Spleen (tissue), 11 donors: ENCODE measurements around the gene HNRNPA3. TPM values are rescaled to one million over a fixed set of nuclear protein-coding genes. Genes with fewer than 3 reads are reported as not detected.

Experiments
- DNase-seq: peaks from one replicate; pipeline ENCODE4 v3.0.0-alpha.2; 2020
- H3K27ac ChIP-seq, 8 donors: fragments of 200-600 bp; sonication (generic) in 7 of 8; 1 replicate in 4 of 8; 2 replicates in 4 of 8; pipeline versions ENCODE4 v1.5.0 to v1.8.0; 2016 to 2021; ENCODE audit warnings: inconsistent platforms in 4 of 8, mild to moderate bottlenecking in 4 of 8, moderate library complexity in 1 of 8
- H3K27me3 ChIP-seq, 7 donors: fragments of 200-600 bp; sonication (generic) in 6 of 7; replicated peaks in 1 of 7; 1 replicate in 4 of 7; 2 replicates in 3 of 7; pipeline versions ENCODE4 v1.5.0 to v1.8.0; 2016 to 2021; ENCODE audit warnings: inconsistent platforms in 3 of 7, mild to moderate bottlenecking in 1 of 7
- H3K36me3 ChIP-seq, 6 donors: fragments of 200-600 bp; sonication (generic) in 5 of 6; 1 replicate in 4 of 6; 2 replicates in 2 of 6; pipeline versions ENCODE4 v1.5.0 to v1.8.0; 2016 to 2021; ENCODE audit warnings: inconsistent platforms in 2 of 6
- H3K4me1 ChIP-seq, 6 donors: fragments of 200-600 bp; sonication (generic) in 5 of 6; 1 replicate in 3 of 6; 2 replicates in 3 of 6; pipeline versions ENCODE4 v1.5.0 to v1.8.0; 2016 to 2021; ENCODE audit warnings: inconsistent platforms in 3 of 6
- H3K4me3 ChIP-seq, 8 donors: fragments of 200-600 bp; sonication (generic) in 7 of 8; 1 replicate in 4 of 8; 2 replicates in 4 of 8; pipeline versions ENCODE4 v1.5.0 to v1.8.0; 2016 to 2021; ENCODE audit warnings: inconsistent platforms in 4 of 8, mild to moderate bottlenecking in 4 of 8, moderate library complexity in 2 of 8
- H3K9me3 ChIP-seq, 8 donors: fragments of 200-600 bp; sonication (generic) in 7 of 8; 1 replicate in 4 of 8; 2 replicates in 4 of 8; pipeline versions ENCODE4 v1.5.0 to v1.8.0; 2016 to 2021; ENCODE audit warnings: inconsistent platforms in 4 of 8
- CTCF ChIP-seq, 11 experiments: fragments of 200-600 bp in 7 of 11; fragments of 450-650 bp in 4 of 11; sonication (generic) in 4 of 11; IDR thresholded peaks in 8 of 11; conservative IDR thresholded peaks in 3 of 11; 1 replicate in 7 of 11; 2 replicates in 4 of 11; pipeline versions ENCODE4 v1.4.0 to v1.8.0; 2016 to 2021; ENCODE audit warnings: antibody characterized with exemption in 11 of 11, inconsistent platforms in 4 of 11, mild to moderate bottlenecking in 1 of 11
- POLR2A ChIP-seq, 3 donors: fragments of 450-650 bp; IDR thresholded peaks; one replicate each; pipeline ENCODE4 v1.5.1; 2017; ENCODE audit warnings: antibody characterized with exemption in 3 of 3, mild to moderate bottlenecking in 1 of 3
- POLR2AphosphoS5 ChIP-seq, 3 donors: sonication (generic); formaldehyde crosslinking; IDR thresholded peaks; one replicate each; pipeline ENCODE4 v1.5.1; 2017; ENCODE audit warnings: antibody characterized with exemption in 3 of 3
- whole genome bisulfite sequencing, 5 donors: extraction: QIAGEN DNeasy Blood & Tissue Kit in 3 of 5; methylation state at CpG; one replicate each; pipeline versions ENCODE4 v1.1.5 to v1.1.7; 2013 to 2018; 5-methylcytosine and 5-hydroxymethylcytosine counted together
- intact Hi-C: fragments of 100-400 bp; cut with DNase I; formaldehyde crosslinking; loops from one replicate; pipeline ENCODE4 v1.15.0; 2023; ENCODE audit warnings: low total_unique reads
- polyA plus RNA-seq, 3 donors: library from polyadenylated mRNA; stranded (reverse); fragments of 200-250 nt; gene quantifications; one replicate each; pipeline ENCODE4 v1.2.1, GENCODE V29; 2013
- total RNA-seq, 7 donors: library from RNA; depleted of rRNA in 3 of 7; stranded (reverse); fragments of >200 nt in 3 of 7; fragmentation: NEBNext Ultra II Directional in 4 of 7; extraction: Animal tissue kit (Norgen Biotek cat#: 25700) in 4 of 7; gene quantifications; one replicate each; pipeline versions ENCODE4 v1.1.0 to v1.2.1, GENCODE V29; 2016 to 2021
- donor health status: healthy with polysubstance abuse.
- donor health status: DM: no; HTN: no; CAD: no; lungs with moderate emphysema.
- donor health status: DM: no; HTN: no; CAD: no.
- donor health status: Bipolar disorder and iron deficiency.
- donor health status: healthy.
- donor health status: DM: no; HTN: no; CAD: no.
- donor health status: DM: yes; HTN: yes; CAD: no.

HNRNPA3 gene
- total and polyA plus RNA-seq, 10 donors: 79.8 to 213 (median 158) TPM

GRCh38 chr2:177262092-177262491 lies 49.5 kb downstream of the HNRNPA3 start:
- H3K27me3 ChIP-seq: no peaks in the 10 kb centered on the region
- peaks cover 0 to 23% (median 0%) of the 10 kb centered on the region in 6 donors for H3K36me3 ChIP-seq
- peak overlapping the region; percentile 62 to 95 (median 84) for H3K4me3 ChIP-seq
- peak overlapping the region; percentile 96 to 100 (median 100) for H3K27ac ChIP-seq
- no peak for DNase-seq
- TF ChIP-seq CTCF (IDR thresholded peaks at IDR 0.05 in 8 of 11, conservative IDR thresholded peaks at IDR 0.05 in 3 of 11) (no peak), POLR2A (IDR thresholded peaks at IDR 0.05) (no peak), POLR2AphosphoS5 (IDR thresholded peaks at IDR 0.05) (no peak)
- intact Hi-C loops: loop anchor here (5.0 to 10.0 kb wide), 2 partner anchors 50 to 97 kb away; partner anchors contain the start of gene HNRNPA3
- WGBS, 5 donors: 15 to 28% (median 18%) methylated on average over 2 of the region's 2 CpGs
- peaks cover 0 to 4% (median 3%) of the 10 kb centered on the region in 8 donors for H3K9me3 ChIP-seq
- H3K4me1 ChIP-seq: peaks cover 31 to 78% (median 68%) of the 10 kb centered on the region in 6 donors

- 1 to 3% (median 2%) methylated on average over 6 of the region's 6 CpGs for WGBS, 5 donors
- peaks cover 31 to 71% (median 59%) of the 10 kb centered on the region in 6 donors for H3K4me1 ChIP-seq
Observed at GRCh38 chr2:177262958-177263450, 50.4 kb downstream of the HNRNPA3 start.

GRCh38 chr2:177263451-177264208 lies 51.0 kb downstream of the HNRNPA3 start:
- H3K27me3 ChIP-seq: no peaks in the 10 kb centered on the region
- intact Hi-C loops: loop anchor here (5.0 to 10.0 kb wide), 2 partner anchors 51 to 99 kb away; partner anchors contain the start of gene HNRNPA3
- H3K9me3 ChIP-seq: no peaks in the 10 kb centered on the region
- DNase-seq: peak; percentile 99
- peak overlapping the region; percentile 62 to 95 (median 84) for H3K4me3 ChIP-seq
- peak in 2 of 3 donors; percentile 31 to 64 for TF ChIP-seq POLR2A (IDR thresholded peaks at IDR 0.05)
- TF ChIP-seq CTCF (IDR thresholded peaks at IDR 0.05 in 8 of 11, conservative IDR thresholded peaks at IDR 0.05 in 3 of 11): peak; percentile 87 to 96 (median 95)
- TF ChIP-seq POLR2AphosphoS5 (IDR thresholded peaks at IDR 0.05): peak; percentile 96 to 98 (median 97)
- peak overlapping the region; percentile 96 to 100 (median 100) for H3K27ac ChIP-seq
- peaks cover 31 to 64% (median 54%) of the 10 kb centered on the region in 6 donors for H3K4me1 ChIP-seq
- peaks cover 0 to 12% (median 0%) of the 10 kb centered on the region in 6 donors for H3K36me3 ChIP-seq
- 0 to 1% (median 0%) methylated on average over 18 to 81 of the region's 81 CpGs for WGBS, 5 donors

More at GRCh38 chr2:177262958-177263450, 50.4 kb downstream of the HNRNPA3 start:
- H3K27me3 ChIP-seq: no peaks in the 10 kb centered on the region
- peak overlapping the region; percentile 96 to 100 (median 100) for H3K27ac ChIP-seq
- peaks cover 0 to 4% (median 3%) of the 10 kb centered on the region in 8 donors for H3K9me3 ChIP-seq
- peaks cover 0 to 16% (median 0%) of the 10 kb centered on the region in 6 donors for H3K36me3 ChIP-seq
- no peak for DNase-seq
- peak overlapping the region; percentile 62 to 95 (median 84) for H3K4me3 ChIP-seq
- intact Hi-C loops: loop anchor here (5.0 to 10.0 kb wide), 2 partner anchors 51 to 98 kb away; partner anchors contain the start of gene HNRNPA3
- TF ChIP-seq POLR2AphosphoS5 (IDR thresholded peaks at IDR 0.05) (no peak), CTCF (IDR thresholded peaks at IDR 0.05 in 8 of 11, conservative IDR thresholded peaks at IDR 0.05 in 3 of 11) (no peak), POLR2A (IDR thresholded peaks at IDR 0.05) (no peak)
